Lower lobe of right lung (tissue), 2 donors: ENCODE results near the gene ANKRD9. TPM values are rescaled to one million over a fixed set of nuclear protein-coding genes. Genes with fewer than 3 reads are reported as not detected.

Experiments used
- ATAC-seq, 2 donors: fragments of 200-7000 bp; cut with Tn5 transposase; one replicate each; pipeline ENCODE4 v1.9.1; 2020 to 2022; ENCODE audit warnings: mild to moderate bottlenecking in 2 of 2, moderate library complexity in 2 of 2
- DNase-seq: peaks from one replicate; pipeline ENCODE4 v3.0.0-alpha.2; 2020
- H3K27ac ChIP-seq: fragments of 200-600 bp; one replicate; pipeline ENCODE4 v1.8.0; 2022
- H3K27me3 ChIP-seq: fragments of 200-600 bp; one replicate; pipeline ENCODE4 v1.8.0; 2022; ENCODE audit warnings: low read depth
- H3K36me3 ChIP-seq: fragments of 200-600 bp; one replicate; pipeline ENCODE4 v1.8.0; 2022; ENCODE audit warnings: mild to moderate bottlenecking
- H3K4me1 ChIP-seq: fragments of 200-600 bp; one replicate; pipeline ENCODE4 v1.8.0; 2022
- H3K4me3 ChIP-seq: fragments of 200-600 bp; one replicate; pipeline ENCODE4 v1.8.0; 2022; ENCODE audit warnings: mild to moderate bottlenecking
- H3K9me3 ChIP-seq: fragments of 200-600 bp; one replicate; pipeline ENCODE4 v1.8.0; 2022
- intact Hi-C: fragments of 100-400 bp; cut with DNase I; formaldehyde crosslinking; loops from one replicate; pipeline ENCODE4 v1.11.0; 2022
- microRNA-seq: library from miRNA; unstranded; fragments of <30 nt; microRNA quantifications from one replicate; pipeline ENCODE4 v1.2.0, GENCODE V29; 2020; ENCODE audit warnings: borderline number of aligned reads
- total RNA-seq: library from RNA; stranded (reverse); fragmentation: NEBNext Ultra II Directional; extraction: Animal tissue kit (Norgen Biotek cat#: 25700); gene quantifications from one replicate; pipeline ENCODE4 v1.2.1, GENCODE V29; 2021
- TF ChIP-seq, protein P1 (sequence below): fragments of 200-600 bp; IDR thresholded peaks from one replicate; pipeline ENCODE4 v1.8.0; 2022; ENCODE audit warnings: antibody characterized with exemption, mild to moderate bottlenecking
- donor health status: DM: no; HTN: yes; CAD: no; lungs with severe emphysema.

The ANKRD9 gene
- total RNA-seq, 1 donor from 2014 or later = 19.5 TPM

- TF ChIP-seq, protein P1, sequence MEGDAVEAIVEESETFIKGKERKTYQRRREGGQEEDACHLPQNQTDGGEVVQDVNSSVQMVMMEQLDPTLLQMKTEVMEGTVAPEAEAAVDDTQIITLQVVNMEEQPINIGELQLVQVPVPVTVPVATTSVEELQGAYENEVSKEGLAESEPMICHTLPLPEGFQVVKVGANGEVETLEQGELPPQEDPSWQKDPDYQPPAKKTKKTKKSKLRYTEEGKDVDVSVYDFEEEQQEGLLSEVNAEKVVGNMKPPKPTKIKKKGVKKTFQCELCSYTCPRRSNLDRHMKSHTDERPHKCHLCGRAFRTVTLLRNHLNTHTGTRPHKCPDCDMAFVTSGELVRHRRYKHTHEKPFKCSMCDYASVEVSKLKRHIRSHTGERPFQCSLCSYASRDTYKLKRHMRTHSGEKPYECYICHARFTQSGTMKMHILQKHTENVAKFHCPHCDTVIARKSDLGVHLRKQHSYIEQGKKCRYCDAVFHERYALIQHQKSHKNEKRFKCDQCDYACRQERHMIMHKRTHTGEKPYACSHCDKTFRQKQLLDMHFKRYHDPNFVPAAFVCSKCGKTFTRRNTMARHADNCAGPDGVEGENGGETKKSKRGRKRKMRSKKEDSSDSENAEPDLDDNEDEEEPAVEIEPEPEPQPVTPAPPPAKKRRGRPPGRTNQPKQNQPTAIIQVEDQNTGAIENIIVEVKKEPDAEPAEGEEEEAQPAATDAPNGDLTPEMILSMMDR = no peak
- no peaks in the 10 kb centered on the region for H3K9me3 ChIP-seq
- intact Hi-C loops = no loop called here
- H3K4me3 ChIP-seq = no peak overlapping the region
- H3K4me1 ChIP-seq = no peaks in the 10 kb centered on the region
- H3K27me3 ChIP-seq = no peaks in the 10 kb centered on the region
- ATAC-seq (no peak), DNase-seq (no peak)
- H3K36me3 ChIP-seq = peaks cover 49% of the 10 kb centered on the region
- no peak overlapping the region for H3K27ac ChIP-seq
Measured at GRCh38 chr14:102462391-102462790, 47.2 kb downstream of the ANKRD9 start.

GRCh38 chr14:102461490-102462338 lies 47.9 kb downstream of the ANKRD9 start:
- DNase-seq (no peak), ATAC-seq (no peak)
- Histone ChIP-seq H3K4me1 (no peaks in the 10 kb centered on the region), H3K27ac (no peak overlapping the region), H3K9me3 (no peaks in the 10 kb centered on the region), H3K36me3 (peaks cover 51% of the 10 kb centered on the region), H3K4me3 (no peak overlapping the region), H3K27me3 (no peaks in the 10 kb centered on the region)
- intact Hi-C loops = no loop called here
- TF ChIP-seq, protein P1 = no peak

- Histone ChIP-seq H3K36me3 (peaks cover 53% of the 10 kb centered on the region), H3K27ac (no peak overlapping the region), H3K9me3 (no peaks in the 10 kb centered on the region), H3K4me3 (no peak overlapping the region), H3K27me3 (no peaks in the 10 kb centered on the region), H3K4me1 (no peaks in the 10 kb centered on the region)
- DNase-seq = no peak
- TF ChIP-seq, protein P1 = no peak
- no peak for ATAC-seq
- intact Hi-C loops = no loop called here
Measured at GRCh38 chr14:102457509-102457908, 52.1 kb downstream of the ANKRD9 start.

GRCh38 chr14:102454711-102455110 lies 54.9 kb downstream of the ANKRD9 start:
- Histone ChIP-seq H3K27me3 (no peaks in the 10 kb centered on the region), H3K4me3 (no peak overlapping the region), H3K27ac (no peak overlapping the region), H3K4me1 (no peaks in the 10 kb centered on the region), H3K36me3 (peaks cover 71% of the 10 kb centered on the region), H3K9me3 (no peaks in the 10 kb centered on the region)
- intact Hi-C loops = no loop called here
- TF ChIP-seq, protein P1 = no peak
- ATAC-seq (no peak), DNase-seq (no peak)

DNA sequence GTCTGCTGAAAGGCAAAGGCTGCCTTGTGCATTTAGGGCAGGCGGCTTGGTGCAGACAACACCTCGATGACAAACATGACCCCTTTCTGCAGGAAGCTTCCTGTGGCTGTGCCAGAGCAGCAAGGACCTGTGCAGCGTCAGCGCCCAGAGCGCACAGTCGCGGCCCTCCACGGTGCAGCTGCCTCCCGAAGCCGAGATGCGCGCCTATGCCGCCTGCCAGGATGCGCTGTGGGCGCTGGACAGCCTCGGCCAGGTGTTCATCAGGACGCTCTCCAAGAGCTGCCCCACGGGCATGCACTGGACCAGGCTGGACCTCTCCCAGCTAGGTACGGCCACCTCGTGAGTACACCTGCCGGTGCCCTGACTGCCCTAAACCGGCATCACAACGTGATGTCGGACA lies 57.3 kb downstream of the ANKRD9 start:
- Histone ChIP-seq H3K9me3 (no peaks in the 10 kb centered on the region), H3K27me3 (no peaks in the 10 kb centered on the region), H3K27ac (no peak overlapping the region), H3K4me3 (no peak overlapping the region), H3K36me3 (peaks cover 84% of the 10 kb centered on the region), H3K4me1 (no peaks in the 10 kb centered on the region)
- no peak for ATAC-seq
- intact Hi-C loops = no loop called here
- TF ChIP-seq, protein P1 = no peak
- no peak for DNase-seq

Small RNA genes lying within 50 kb of the gene (microRNA-seq; reads per million reads assigned to microRNA genes)
- gene MIR4309 = not detected

Other genes with a start within 250 kb of the ANKRD9 start
- 15.8 TPM for gene MOK, start 204.6 kb downstream of the ANKRD9 start, total RNA-seq
- gene ZNF839, start 190.0 kb downstream of the ANKRD9 start, total RNA-seq = 8.5 TPM
- gene CINP, start 146.9 kb downstream of the ANKRD9 start, total RNA-seq = 34.3 TPM
- gene TECPR2, start 146.8 kb downstream of the ANKRD9 start, total RNA-seq = 23.2 TPM
- gene RCOR1, start 82.9 kb upstream of the ANKRD9 start, total RNA-seq = 53.6 TPM